ENCODE results near the gene TRMU. TPM values are rescaled to one million over a fixed set of nuclear protein-coding genes. Genes with fewer than 3 reads are reported as not detected.

Gene TRMU
- total RNA-seq, 1 donor from 2014 or later, result 13.5 TPM

DNA sequence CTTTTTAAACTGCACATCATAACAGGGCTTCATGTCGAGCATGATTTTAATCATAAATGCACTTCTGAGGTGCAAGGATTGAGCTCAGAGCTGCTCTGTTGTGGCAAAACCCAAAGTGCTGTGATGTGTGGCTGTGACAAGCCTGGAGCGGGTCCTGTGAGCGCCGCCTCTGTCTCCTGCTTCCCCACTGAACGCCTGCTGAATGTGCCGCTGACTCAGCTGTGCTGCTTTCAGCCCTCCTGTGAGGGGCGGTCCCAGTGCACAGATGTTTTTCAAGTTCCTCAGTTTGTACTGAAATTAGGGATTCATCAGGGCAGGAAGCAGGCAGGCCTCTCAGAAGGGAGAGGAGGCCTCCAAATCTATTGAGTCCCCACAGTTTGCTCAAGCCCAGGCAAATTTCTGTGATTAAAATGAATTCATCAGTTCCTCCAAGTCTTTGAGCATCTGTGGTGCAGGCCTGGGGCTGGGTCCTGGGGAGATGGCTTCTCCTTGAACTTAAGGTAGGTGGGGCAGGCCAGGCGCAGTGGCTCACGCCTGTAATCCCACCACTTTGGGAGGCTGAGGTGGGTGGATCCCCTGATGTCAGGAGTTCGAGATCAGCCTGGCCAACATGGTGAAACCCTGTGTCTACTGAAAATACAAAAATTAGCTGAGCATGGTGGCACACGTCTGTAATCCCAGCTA lies 41.8 kb upstream of the TRMU start:
- Histone ChIP-seq H3K4me3 (no peak overlapping the region), H3K27ac (peak overlapping the region in 1 of 2 donors; percentile 42), H3K4me1 (peaks cover 0 to 14% of the 10 kb centered on the region in 2 donors), H3K9me3 (no peaks in the 10 kb centered on the region), H3K27me3 (no peaks in the 10 kb centered on the region), H3K36me3 (peaks cover 18 to 49% of the 10 kb centered on the region in 2 donors)
- intact Hi-C loops (cut with DNase I), result no loop called here
- peak in 1 of 2 donors; percentile 76 for DNase-seq (ENCODE audit: low spot score in 2 of 2)
- TF ChIP-seq, protein P1, sequence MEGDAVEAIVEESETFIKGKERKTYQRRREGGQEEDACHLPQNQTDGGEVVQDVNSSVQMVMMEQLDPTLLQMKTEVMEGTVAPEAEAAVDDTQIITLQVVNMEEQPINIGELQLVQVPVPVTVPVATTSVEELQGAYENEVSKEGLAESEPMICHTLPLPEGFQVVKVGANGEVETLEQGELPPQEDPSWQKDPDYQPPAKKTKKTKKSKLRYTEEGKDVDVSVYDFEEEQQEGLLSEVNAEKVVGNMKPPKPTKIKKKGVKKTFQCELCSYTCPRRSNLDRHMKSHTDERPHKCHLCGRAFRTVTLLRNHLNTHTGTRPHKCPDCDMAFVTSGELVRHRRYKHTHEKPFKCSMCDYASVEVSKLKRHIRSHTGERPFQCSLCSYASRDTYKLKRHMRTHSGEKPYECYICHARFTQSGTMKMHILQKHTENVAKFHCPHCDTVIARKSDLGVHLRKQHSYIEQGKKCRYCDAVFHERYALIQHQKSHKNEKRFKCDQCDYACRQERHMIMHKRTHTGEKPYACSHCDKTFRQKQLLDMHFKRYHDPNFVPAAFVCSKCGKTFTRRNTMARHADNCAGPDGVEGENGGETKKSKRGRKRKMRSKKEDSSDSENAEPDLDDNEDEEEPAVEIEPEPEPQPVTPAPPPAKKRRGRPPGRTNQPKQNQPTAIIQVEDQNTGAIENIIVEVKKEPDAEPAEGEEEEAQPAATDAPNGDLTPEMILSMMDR (IDR thresholded peaks at IDR 0.05), result no peak

DNA sequence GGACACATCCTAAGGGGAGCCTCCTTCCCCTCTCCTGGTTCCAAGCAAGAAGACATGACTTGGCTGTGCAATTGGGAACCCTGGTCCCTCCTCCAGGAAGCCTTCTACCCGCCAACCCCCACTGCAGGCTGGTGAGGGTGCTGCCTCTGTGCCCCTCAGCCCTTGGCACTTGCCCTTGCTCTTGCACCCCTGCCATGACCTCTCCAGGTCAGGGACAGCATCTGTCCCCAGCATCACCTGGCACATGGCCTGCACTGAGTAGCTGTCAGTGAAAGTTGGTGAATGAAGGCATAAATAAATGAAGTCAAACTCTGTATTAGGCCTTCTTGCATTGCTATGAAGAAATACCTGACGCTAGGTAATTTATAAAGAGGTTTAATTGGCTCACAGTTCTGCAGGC lies 40.7 kb upstream of the TRMU start:
- Histone ChIP-seq H3K4me3 (no peak overlapping the region), H3K27ac (peak overlapping the region in 1 of 2 donors; percentile 87), H3K36me3 (peaks cover 18 to 39% of the 10 kb centered on the region in 2 donors), H3K4me1 (peaks cover 0 to 14% of the 10 kb centered on the region in 2 donors), H3K27me3 (no peaks in the 10 kb centered on the region), H3K9me3 (no peaks in the 10 kb centered on the region)
- intact Hi-C loops (cut with DNase I), result no loop called here
- peak in 1 of 2 donors; percentile 59 for DNase-seq (ENCODE audit: low spot score in 2 of 2)
- TF ChIP-seq, protein P1 (IDR thresholded peaks at IDR 0.05), result no peak

DNA sequence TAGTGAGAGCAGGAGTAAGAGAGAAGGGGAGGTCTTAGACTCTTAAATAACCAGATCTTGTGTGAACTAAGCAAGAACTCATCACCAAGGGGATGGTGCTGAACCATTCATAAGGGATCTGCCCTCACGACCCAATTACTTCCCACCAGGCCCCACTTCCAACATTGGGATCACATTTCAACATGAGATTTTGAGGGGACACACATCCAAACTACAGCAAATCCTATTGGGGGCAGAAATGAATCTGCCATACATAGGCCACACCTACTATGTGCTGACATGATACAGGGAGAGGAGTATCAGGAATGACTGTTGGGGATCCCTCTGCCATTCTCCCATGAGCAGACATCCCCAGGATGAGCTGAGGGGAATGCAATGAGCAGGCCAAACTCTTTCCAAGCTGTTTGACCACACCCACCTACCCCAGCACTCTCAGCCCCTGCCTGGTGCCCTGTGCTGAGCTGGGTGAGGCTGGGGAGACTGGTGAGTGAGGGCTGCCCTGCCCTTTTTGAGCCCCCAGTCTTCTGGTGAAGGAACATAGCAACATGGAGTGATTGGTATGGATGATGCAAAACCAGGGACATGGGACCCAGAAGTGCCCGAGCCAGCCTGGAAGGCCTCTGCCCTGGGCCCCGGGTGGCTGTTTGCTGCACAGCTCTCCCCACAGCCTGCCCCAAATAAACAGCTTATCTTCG lies 40.1 kb upstream of the TRMU start:
- Histone ChIP-seq H3K36me3 (peaks cover 18 to 35% of the 10 kb centered on the region in 2 donors), H3K9me3 (no peaks in the 10 kb centered on the region), H3K4me1 (peaks cover 0 to 14% of the 10 kb centered on the region in 2 donors), H3K4me3 (peak overlapping the region; percentile 64 to 69), H3K27me3 (no peaks in the 10 kb centered on the region), H3K27ac (peak overlapping the region; percentile 87 to 95)
- peak in 1 of 2 donors; percentile 56 for DNase-seq (ENCODE audit: low spot score in 2 of 2)
- intact Hi-C loops (cut with DNase I), result no loop called here
- TF ChIP-seq, protein P1 (IDR thresholded peaks at IDR 0.05), result no peak

DNA sequence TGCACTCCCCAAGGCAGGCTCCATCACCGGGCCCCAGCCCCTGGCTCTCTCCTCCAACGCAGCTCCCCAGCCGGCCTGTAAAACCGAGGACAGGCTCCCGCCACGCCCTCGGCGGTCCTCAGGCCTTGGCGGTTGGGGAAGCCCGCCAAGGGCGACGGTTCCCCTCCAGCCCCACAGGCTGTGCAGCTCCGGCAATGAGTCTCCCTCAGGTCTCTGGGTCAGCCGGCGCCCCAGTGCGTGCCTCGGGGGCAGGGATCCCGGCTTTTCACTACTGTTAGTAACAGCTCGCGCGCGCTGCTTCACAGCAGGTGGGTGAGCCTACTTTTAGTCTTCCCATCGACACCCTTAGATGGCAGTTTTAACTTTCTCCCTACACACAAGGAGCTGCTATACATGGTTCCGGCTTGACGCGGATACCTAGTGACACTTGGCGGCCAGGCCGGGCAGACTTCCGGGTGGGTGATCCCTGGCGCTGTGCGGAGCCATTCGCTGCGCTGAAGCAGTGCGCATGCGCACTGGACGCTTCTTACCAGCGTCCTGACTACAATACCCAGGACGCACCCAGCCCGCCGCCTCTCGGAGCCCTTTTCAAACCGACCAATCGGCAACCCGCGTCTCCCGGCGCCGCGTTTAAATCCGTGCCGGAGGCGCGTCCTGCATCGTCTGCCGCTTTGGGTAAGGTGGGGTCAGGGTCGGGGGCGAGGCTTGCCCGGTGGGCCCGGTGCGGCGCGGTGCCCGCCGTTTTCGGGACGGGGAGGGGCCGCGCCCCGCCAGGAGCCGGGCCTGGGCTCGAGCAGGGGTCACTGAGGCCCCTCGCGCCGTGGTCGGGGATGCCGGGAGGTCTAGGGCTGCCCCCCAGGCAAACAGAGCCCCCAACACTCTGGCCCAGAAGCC lies 39.0 kb upstream of the TRMU start, which contains the start of gene GTSE1:
Gene GTSE1 (plus strand): TSS at position 614 of the 894 bp plus-strand sequence. CDS start 531 bp downstream, outside the sequence.
- intact Hi-C loops (cut with DNase I), result loop anchor here (1.0 kb wide), 3 partner anchors 29 to 146 kb away; partner anchors contain the start of genes CDPF1 and PPARA
- Histone ChIP-seq H3K27ac (peak within 1 kb of the TSS; percentile 87 to 95), H3K27me3 (no peaks in the 10 kb centered on the region), H3K9me3 (no peaks in the 10 kb centered on the region), H3K4me1 (peaks cover 0 to 14% of the 10 kb centered on the region in 2 donors), H3K36me3 (peaks cover 18 to 25% of the 10 kb centered on the region in 2 donors), H3K4me3 (peak within 1 kb of the TSS; percentile 64 to 69)
- DNase-seq (ENCODE audit: low spot score in 2 of 2), result peak; percentile 94 to 99
- TF ChIP-seq, protein P1 (IDR thresholded peaks at IDR 0.05), result peak in 1 of 3 experiments; percentile 23

DNA sequence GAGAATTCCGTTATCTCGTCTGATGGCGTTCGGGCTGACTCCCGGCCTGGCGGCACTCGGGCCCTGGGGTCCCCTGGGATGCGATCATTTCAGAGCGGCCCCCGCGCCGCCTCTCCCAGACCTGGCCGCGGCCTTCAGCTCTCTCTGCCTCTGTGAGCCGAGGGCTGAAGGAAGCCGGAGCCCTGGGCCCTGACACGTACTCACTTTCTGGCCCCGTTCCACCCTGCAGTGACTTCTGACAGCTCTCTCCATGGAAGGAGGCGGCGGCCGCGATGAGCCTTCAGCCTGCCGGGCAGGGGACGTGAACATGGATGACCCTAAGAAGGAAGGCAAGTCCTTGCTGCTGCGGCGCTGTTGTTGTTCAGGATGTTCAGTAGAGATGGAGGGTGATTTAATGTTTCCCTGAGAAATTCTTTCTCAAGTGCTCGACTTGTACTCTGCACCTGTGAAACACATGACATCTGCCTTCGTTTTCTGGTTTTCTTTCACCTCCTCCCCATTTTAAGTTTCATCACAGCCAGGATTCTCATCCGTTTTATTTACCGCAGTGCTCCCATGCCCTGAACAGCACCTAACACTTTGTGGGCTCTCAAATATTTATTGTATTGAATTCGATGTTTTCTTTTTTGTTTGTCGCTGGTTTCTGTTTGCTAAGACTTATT lies 38.2 kb upstream of the TRMU start:
- Histone ChIP-seq H3K9me3 (no peaks in the 10 kb centered on the region), H3K27me3 (no peaks in the 10 kb centered on the region), H3K27ac (no peak overlapping the region), H3K4me3 (peak overlapping the region; percentile 64 to 69), H3K36me3 (peaks cover 11 to 17% of the 10 kb centered on the region in 2 donors), H3K4me1 (peaks cover 0 to 14% of the 10 kb centered on the region in 2 donors)
- intact Hi-C loops (cut with DNase I), result no loop called here
- no peak for DNase-seq (ENCODE audit: low spot score in 2 of 2)
- TF ChIP-seq, protein P1 (IDR thresholded peaks at IDR 0.05), result no peak
